NCI-H1105 treated with DMSO at 0.1 percent for 48 hours (cell line): ENCODE data around the gene DPT.
"Not testable (repeated sequence)": the region's sequence is repeated elsewhere in the genome, so short reads cannot be mapped to it uniquely, and the experiment has no call there.

ENCODE experiments used
- DNase-seq: peaks from one replicate; lab custom pipeline; 2025; lab: John Stamatoyannopoulos, UW

DPT gene

GRCh38 chr1:168728473-168729404 is at the start of gene DPT:
DPT (minus strand) TSS chr1:168729206; CDS start chr1:168729174, 32 bp downstream.
- DNase-seq: no peak

GRCh38 chr1:168775366-168775765 is 46.4 kb upstream of the DPT start:
- DNase-seq: no peak

DNA sequence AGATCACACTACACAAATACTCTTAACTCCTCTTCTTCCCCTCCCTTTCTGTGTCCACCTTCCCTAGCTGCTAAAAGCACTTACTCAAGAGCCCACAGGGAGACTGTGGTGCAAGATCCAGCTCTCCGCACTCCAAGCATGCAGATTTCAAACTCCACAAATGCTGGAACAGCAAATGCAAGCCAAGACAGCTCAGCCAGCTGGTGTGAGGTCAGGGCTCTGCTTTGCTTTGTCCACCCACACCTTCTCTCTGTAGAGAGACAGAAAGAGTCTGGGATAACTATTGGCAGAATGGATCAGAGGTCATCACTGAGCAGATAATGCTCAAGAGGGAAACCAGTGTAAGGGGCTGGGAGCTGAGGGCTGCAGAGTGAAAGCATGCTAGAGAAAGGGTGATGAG is 45.2 kb upstream of the DPT start:
- no peak for DNase-seq

GRCh38 chr1:168772428-168773060 is 43.5 kb upstream of the DPT start:
- no peak for DNase-seq

DNA sequence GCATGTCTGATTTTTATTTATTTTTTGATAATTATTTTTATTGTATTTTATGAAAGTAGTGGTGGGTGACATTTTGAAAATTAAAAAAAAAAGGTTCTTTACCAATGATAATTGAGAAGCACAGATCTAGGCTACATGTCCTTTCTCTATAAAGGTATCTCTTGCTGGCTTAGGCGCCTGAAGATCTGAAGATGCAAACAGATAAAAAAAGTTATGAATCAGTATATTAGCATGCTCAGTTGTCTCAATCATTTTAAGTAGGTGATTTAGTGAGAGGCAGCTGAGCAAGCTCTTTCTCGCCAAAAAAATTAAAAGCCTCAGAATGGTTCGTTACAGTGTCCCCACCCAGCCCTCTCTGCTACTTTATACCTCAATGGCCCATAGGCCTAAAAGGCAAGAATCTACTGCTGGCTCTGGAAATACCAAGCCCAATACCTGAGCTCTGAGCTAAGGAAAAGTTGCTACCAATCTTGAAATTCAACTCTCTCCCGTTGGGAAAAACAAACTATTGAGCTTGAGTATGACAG is 42.2 kb upstream of the DPT start:
- DNase-seq: no peak

DNA sequence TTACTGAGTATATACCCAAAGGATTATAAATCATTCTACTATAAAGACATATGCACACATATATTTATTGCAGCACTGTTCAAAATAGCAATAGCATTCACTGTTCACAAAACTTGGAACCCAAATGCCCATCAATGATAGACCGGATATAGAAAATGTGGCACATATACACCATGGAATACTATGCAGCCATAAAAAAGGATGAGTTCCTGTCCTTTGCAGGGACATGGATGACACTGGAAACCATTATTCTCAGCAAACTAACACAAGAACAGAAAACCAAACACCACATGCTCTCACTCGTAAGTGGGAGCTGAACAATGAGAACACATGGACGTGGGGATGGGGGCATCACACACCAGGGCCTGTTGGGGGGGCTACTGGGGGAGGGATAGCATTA is 40.9 kb upstream of the DPT start:
- DNase-seq: not testable (repeated sequence)

DNA sequence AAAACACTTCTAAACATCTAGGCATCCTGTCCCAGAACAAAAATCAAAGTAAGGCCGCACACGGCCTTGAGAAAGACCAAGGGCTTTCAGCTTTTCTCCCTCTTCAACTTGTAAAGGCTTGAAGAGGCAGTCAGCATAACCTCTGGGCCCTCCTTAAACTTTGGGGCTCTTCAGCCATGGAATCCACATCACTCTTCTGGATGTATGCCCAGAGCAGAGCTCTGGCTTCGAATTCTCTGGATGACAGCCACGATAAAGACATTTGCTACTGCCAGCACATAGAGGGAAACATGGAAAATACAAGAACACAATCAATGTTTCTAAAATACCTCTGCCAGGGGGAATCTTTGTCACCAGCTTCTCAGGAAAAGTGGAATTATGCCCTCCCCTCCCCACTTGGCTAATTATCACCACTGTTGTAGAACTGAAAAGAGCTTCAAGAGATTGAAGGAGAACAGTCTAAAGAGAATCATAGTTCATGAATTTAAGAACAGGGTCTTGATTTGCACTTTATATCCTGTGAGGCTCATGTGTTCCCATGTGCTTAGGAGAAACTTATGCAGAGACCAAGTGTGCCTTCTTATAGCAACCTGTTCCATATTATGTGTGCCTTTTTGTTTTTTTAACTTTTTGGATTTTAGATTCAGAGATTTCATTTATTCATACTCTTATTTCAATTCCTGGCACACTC is 39.0 kb upstream of the DPT start:
- DNase-seq: no peak

GRCh38 chr1:168766568-168766967 is 37.6 kb upstream of the DPT start:
- DNase-seq: no peak

DNA sequence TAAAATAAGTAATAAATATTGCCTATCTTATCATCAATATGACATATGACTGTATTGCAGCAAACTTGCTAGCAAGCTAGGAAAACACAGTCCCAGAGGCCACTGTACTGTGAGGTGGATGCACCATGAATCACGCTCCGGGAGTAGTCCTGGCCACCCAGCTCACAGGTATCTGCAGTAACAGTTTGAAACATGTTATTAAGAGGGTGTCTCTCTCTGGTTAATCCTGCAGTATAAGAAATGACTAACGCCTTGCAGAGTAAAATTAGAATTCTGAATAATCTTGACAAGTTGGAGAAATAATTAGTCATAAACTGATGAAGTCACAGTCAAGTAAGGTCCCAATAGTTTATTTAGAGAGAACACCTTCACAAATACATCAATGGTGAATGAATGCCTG is 34.0 kb upstream of the DPT start:
- no peak for DNase-seq

- DNase-seq: no peak
These were observed 33.5 kb upstream of the DPT start for GRCh38 chr1:168762473-168762872.

DNA sequence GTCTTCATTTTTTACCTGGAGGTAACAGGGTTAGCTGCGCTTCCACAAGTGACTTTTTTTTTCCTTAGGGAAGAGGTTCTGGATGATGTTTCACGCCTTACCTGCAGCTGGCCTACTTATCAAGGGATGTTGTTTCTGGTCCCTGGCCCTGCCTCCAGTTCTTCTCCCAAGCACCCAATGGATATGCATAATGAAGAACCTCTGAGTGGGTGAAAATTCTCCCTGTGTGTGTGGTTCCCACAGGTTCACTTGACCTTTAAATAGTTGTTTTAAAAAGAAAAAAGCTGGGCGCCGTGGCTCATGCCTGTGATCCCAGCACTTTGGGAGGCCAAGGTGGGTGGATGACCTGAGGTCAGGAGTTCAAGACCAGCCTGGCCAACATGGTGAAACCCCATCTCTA is 31.8 kb upstream of the DPT start:
- no peak for DNase-seq

- DNase-seq: no peak
These were observed 31.2 kb upstream of the DPT start for GRCh38 chr1:168760241-168760640.

- no peak for DNase-seq
These were observed 30.1 kb upstream of the DPT start for GRCh38 chr1:168759077-168759476.

DNA sequence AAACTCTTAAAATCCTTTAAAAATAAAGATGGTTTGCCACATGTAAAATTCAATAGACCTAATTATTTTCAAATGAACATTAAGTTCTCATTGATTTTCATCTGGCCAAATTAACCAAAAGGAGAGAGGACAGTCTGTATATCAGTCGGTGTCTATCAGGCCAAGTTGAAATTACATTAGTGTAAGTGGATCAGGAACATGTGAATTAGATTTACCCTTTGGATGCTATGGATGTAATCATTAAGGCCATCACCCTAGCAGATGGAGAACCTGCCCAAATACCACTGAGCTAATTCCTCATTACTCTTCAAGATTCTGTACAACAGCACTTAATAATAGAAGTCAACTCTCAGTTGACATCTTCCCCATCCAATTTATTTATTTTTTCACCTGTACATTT is 29.5 kb upstream of the DPT start:
- DNase-seq: no peak

GRCh38 chr1:168755800-168756418 is 26.9 kb upstream of the DPT start:
- DNase-seq: no peak

- no peak for DNase-seq
These were observed 23.3 kb upstream of the DPT start for GRCh38 chr1:168752171-168752832.

GRCh38 chr1:168751195-168751650 is 22.2 kb upstream of the DPT start:
- DNase-seq: no peak

- no peak for DNase-seq
These were observed 14.1 kb upstream of the DPT start for GRCh38 chr1:168742994-168743650.

GRCh38 chr1:168742386-168742785 is 13.4 kb upstream of the DPT start:
- no peak for DNase-seq

DNA sequence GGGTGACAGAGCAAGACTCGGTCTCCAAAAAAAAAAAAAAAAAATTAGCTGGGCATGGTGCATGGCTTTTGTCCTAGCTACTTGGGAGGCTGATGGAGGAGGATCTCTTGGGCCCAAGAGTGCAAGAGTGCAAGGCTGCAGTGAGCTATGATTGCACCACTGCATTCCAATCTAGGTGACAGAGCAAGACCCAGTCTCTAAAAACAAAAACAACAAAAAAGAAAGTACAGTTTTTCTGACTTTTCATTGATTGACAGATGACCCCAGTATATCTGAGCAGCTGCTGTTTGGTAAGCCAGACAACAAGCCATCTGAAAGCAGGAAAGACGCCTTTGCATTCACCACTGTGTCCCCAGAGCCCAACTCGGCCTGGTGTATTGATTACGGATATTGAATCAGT is 10.9 kb upstream of the DPT start:
- DNase-seq: no peak

DNA sequence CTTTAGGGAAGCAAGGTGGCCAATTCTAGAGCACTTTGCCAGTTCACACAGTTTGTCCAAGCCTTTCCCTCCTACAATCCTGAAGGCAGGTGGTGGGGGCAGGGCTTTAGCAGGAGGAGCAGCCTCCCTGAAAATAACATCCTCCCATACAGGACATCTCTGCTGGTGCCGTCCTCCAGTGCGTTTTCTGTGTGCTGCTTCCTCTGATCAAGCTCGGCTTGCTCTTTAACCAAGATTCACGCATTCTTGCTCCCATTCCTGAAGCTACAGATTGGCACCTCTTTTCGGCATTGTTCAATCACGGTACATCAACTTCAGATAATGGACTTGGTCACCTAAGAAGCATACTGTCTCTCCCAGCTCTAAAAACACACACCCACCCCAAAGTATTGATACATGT is 7.5 kb upstream of the DPT start:
- DNase-seq: no peak
